SJSA1 (cell line): ENCODE measurements around the gene CLDN7. TPM values are rescaled to one million over a fixed set of nuclear protein-coding genes. Genes with fewer than 3 reads are reported as not detected.

Source experiments
- DNase-seq, 2 experiments: peaks; one replicate each; pipeline ENCODE4 v3.0.0-alpha.2; 2015 to 2020; ENCODE audit warnings: low spot score in 2 of 2, low read depth in 1 of 2
- H3K27ac ChIP-seq: fragments of 250-450 bp; sonication (Bioruptor Pico); 2 replicates; pipeline ENCODE4 v1.5.1; 2020; ENCODE audit warnings: mild to moderate bottlenecking, moderate library complexity
- H3K27me3 ChIP-seq: fragments of 250-450 bp; sonication (Bioruptor Pico); replicated peaks from 2 replicates; pipeline ENCODE4 v1.5.1; 2020; ENCODE audit warnings: mild to moderate bottlenecking, moderate library complexity
- H3K36me3 ChIP-seq: fragments of 250-450 bp; sonication (Bioruptor Pico); 2 replicates; pipeline ENCODE4 v1.5.1; 2020; ENCODE audit warnings: mild to moderate bottlenecking
- H3K4me1 ChIP-seq: fragments of 250-450 bp; sonication (Bioruptor Pico); replicated peaks from 2 replicates; pipeline ENCODE4 v1.6.1; 2021; ENCODE audit warnings: mild to moderate bottlenecking
- H3K4me3 ChIP-seq: fragments of 250-450 bp; sonication (Bioruptor Pico); 2 replicates; pipeline ENCODE4 v1.5.1; 2020; ENCODE audit warnings: mild to moderate bottlenecking
- H3K9me3 ChIP-seq: fragments of 250-450 bp; sonication (Bioruptor Pico); replicated peaks from 2 replicates; pipeline ENCODE4 v1.5.1; 2020; ENCODE audit warnings: mild to moderate bottlenecking
- total RNA-seq: library from RNA; depleted of rRNA; stranded (reverse); fragments of >200 nt; shearing (Covaris generic); gene quantifications from 2 replicates; pipeline ENCODE4 v1.2.3, GENCODE V29; 2014; rRNA removed

The CLDN7 gene, protein sequence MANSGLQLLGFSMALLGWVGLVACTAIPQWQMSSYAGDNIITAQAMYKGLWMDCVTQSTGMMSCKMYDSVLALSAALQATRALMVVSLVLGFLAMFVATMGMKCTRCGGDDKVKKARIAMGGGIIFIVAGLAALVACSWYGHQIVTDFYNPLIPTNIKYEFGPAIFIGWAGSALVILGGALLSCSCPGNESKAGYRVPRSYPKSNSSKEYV
- total RNA-seq: not detected in 2 replicates

DNA sequence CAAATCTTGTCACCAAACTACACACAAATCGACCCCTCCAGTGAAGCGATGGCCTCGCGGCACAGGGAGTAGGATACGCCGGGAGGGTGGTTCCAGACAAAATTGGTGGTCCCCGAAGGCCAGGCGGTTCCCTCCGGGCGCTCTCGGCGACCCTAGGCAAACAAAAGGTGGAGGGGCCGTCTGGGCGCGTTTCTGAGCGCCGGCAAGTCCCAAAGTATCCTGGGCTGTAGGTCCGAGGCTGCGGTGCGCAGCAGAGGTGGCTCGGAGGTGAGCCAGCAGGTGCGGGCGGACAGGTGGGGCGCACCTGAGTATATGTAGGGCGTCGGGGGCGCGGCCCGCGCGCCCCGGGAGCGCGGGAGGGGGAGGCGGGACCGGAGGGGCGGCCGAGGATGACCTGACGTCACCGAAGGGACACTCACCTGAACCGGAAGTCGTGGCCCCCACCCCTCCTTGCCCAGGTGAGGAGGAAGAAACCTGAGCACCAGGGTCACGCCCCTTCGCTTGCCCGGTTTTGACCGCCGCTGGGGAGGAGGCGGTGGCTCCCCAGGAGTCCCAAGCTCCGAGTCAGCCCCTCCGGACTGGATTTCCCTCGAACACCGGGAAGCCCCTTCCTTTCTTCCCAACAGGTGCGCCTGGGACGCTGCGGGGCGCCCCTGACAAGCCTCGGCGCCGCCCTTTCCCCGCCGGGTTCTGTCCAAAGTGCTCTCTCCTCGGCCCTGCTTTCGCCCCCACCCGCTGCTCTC lies at the start of gene CLDN7:
Gene CLDN7 (minus strand): TSS at position 287 of the 743 bp plus-strand sequence. CDS start 435 bp downstream, outside the sequence.
- Histone ChIP-seq H3K4me3 (no peak within 1 kb of the TSS), H3K9me3 (no peaks in the 10 kb centered on the region)
- no peak for DNase-seq

DNA sequence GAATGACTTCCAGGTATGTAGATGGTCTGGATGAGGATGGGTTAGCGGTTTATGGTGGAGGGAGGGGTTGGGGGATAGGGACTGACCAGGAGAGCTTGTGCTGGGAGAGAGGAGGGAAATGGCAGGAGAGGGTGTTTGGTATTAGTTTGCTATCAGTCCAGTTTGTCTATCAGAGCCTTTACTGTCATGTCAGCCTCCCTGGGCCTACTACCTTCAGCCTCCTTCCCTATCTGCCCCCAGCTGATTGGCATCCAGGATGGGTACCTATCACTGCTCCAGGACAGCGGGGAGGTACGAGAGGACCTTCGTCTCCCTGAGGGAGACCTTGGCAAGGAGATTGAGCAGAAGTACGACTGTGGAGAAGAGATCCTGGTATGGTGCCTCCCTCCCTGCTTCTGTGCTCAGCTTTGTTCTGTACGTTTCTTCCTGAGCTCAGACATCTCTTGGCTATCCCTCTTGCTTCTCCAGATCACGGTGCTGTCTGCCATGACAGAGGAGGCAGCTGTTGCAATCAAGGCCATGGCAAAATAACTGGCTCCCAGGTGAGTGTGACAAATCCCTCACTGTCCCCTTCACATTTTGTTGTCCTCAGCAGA lies 48.9 kb upstream of the CLDN7 start:
- Histone ChIP-seq H3K4me3 (no peak overlapping the region), H3K36me3 (peaks cover 78% of the 10 kb centered on the region), H3K27ac (no peak overlapping the region), H3K4me1 (peaks cover 41% of the 10 kb centered on the region), H3K9me3 (no peaks in the 10 kb centered on the region), H3K27me3 (no peaks in the 10 kb centered on the region)
- DNase-seq: no peak

More for the DNA sequence above, at the start of gene CLDN7:
- H3K27ac ChIP-seq: no peak within 1 kb of the TSS
- peaks cover 26% of the 10 kb centered on the region for H3K4me1 ChIP-seq
- H3K36me3 ChIP-seq: peaks cover 13% of the 10 kb centered on the region
- H3K27me3 ChIP-seq: peaks cover 13% of the 10 kb centered on the region; the same call in 1 of the 2 replicates

DNA sequence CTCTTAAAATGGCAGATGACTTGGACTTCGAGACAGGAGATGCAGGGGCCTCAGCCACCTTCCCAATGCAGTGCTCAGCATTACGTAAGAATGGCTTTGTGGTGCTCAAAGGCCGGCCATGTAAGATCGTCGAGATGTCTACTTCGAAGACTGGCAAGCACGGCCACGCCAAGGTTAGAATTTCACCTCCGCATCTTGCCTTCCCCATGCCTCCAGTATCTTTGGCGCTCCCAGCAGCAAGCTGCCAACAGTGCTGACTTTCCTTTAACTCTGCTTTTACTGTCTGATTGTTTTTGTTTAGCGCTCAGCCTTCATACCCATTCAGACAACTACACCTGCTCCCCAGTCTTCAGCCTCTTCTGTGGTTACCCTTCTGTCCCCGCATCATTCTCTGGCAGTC lies 47.4 kb upstream of the CLDN7 start:
- H3K27ac ChIP-seq: no peak overlapping the region

DNA sequence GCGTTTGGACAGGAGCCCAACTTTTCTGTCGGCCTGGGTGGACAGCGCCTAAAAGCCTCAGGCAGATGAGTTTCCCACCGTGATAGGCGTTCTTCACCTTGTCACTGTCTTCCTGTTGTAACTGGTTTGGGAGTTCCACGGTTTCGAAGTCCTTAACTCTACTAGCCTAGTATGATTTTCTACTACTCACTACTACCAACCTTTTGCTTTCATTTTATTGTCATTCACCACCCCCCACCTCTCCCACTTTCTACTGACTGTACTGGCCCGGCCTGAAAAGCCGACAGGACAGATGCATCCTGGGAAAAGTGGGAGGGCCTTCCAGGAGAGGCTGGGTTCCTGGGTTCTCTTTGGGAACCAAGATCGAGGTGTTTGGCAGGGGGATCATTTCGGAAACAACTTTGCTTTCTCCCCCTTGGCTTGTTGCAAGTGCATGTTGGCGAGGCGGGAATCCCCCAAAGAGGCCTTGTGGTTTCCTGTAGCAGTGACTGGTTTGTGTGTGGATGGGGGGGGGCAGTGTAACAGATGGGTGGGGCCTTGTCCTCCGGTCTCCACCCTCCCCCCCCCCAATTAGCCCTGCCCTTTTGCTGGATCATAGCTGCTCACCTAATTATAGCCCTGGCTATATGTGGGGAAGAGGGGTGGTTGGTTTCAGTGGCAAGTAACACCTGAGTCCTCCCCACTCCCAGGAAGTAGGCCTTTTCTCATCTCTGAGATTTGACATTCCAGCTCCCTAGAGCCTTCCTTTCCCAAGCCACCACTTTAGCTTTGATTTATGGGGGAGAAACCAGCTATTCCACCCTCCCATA lies 46.6 kb upstream of the CLDN7 start:
- no peaks in the 10 kb centered on the region for H3K27me3 ChIP-seq

More for the DNA sequence above, 47.4 kb upstream of the CLDN7 start:
- H3K27me3 ChIP-seq: no peaks in the 10 kb centered on the region
- H3K36me3 ChIP-seq: peaks cover 62% of the 10 kb centered on the region
- H3K9me3 ChIP-seq: no peaks in the 10 kb centered on the region
- H3K4me1 ChIP-seq: peaks cover 29% of the 10 kb centered on the region
- no peak for DNase-seq
- no peak overlapping the region for H3K4me3 ChIP-seq

DNA sequence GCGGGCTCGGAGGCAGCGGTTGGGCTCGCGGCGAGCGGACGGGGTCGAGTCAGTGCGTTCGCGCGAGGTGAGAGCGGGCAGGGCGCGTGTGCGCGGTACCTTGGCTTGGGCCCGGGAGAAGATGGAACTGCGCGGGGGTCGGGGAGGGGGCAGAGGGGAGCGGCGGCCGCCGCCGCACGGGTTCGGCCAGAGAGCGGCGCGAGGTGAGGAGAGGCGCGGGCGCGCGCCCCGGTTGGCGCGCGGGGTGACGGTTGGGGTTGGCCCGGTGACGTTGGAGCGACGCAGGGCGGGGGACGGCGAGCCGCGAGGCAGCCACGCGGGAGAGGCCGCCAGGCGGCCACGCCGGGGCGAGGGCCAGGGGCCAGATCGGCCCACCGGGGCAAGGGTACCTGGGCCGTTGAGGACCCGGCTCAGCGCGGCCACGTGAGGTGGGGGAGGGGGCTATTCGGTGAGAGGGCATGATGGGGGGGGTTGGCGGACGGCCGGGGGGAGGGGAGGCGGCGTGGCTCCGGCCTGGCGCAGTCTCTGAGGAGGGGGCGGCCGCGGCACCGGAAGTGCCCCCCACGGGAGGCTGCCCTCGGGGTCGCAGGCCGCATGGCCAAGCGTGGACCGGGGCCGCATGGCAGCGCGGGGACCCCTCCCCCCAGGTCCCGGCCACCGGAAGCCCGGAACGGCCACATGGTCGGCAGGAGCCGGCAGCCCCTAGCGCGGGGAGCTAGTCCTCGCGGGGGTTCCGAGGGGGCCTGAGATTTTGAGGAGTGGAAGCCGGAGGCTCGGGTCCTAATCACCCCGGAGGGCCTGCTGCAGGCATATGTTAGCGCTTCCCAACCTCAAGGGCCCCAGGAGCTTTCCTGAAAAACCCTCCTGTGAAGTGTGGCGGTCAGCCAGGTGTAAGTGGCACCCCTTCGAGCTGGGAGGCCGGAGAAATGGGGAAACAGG lies 45.7 kb upstream of the CLDN7 start:
- Histone ChIP-seq H3K4me3 (peak overlapping the region; percentile 74), H3K9me3 (no peaks in the 10 kb centered on the region), H3K36me3 (peaks cover 47% of the 10 kb centered on the region), H3K27ac (peak overlapping the region; percentile 85), H3K27me3 (no peaks in the 10 kb centered on the region), H3K4me1 (peaks cover 13% of the 10 kb centered on the region)
- peak in 1 of 2 experiments; percentile 17 for DNase-seq

More for the DNA sequence above, 46.6 kb upstream of the CLDN7 start:
- Histone ChIP-seq H3K4me3 (peak overlapping the region; percentile 74), H3K9me3 (no peaks in the 10 kb centered on the region), H3K36me3 (peaks cover 56% of the 10 kb centered on the region), H3K4me1 (peaks cover 21% of the 10 kb centered on the region), H3K27ac (peak overlapping the region; percentile 85)
- DNase-seq: peak; percentile 80 to 83

DNA sequence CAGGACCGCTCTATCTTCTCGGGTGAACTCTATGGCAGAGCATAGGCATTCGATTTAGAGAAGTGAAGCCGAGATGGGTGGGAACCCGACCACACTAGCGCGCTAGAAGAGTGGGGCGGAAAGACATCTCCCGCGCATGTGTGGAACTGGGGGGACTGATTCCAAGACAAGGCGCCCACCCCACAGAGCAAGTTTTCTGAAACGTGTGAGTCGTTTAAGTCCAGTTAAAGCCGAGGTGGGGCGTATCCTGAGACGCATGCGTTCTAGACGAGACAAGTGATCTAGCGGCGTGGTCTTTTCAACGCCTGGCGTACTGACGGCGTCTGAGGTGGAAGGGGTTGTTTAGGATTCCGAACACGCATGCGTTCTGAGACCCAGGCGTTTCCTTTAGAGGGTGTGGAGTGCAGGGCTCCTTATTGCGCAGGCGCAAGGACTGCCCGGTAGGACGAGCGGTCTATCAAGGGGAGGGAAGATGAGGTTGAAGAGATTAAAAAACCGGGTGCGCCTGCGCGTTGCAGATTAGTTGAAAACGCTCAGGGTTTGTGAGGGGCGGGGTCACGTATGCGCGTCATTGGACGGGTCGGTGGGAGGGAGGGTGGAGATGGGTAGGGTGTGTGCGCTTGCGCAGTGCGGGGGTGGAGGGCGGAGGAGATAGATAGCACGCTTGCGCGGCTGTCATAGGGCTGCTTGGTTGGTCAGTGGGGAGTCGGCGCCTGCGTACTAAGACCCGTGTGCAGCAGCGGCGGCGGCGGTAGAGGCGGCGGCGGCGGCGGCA lies 44.8 kb upstream of the CLDN7 start, which contains the start of gene EIF5A:
Gene EIF5A (plus strand): TSS at position 718 of the 775 bp plus-strand sequence. CDS start 2,008 bp downstream, outside the sequence.
- Histone ChIP-seq H3K4me1 (peaks cover 11% of the 10 kb centered on the region), H3K9me3 (no peaks in the 10 kb centered on the region), H3K4me3 (peak within 1 kb of the TSS; percentile 74), H3K36me3 (peaks cover 38% of the 10 kb centered on the region), H3K27me3 (no peaks in the 10 kb centered on the region), H3K27ac (peak within 1 kb of the TSS; percentile 85)
- DNase-seq: peak; percentile 98 to 100

DNA sequence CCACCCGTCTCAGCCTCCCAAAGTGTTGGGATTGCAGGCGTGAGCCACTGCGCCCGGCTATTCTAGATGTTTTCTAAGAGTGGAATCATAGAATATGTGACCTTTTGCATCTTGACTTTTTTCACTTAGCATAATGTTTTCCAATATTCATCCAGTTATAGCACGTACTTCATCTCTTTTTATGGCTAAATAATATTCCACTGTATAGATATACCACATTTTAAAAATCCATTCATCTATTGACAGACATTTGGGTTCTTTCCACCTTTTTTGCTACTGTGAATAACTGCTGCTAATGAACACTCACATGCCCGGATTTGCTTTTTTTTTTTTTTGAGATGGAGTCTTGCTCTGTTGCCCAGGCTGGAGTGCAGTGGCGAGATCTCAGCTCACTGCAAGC lies 41.9 kb upstream of the CLDN7 start:
- H3K4me1 ChIP-seq: peaks cover 8% of the 10 kb centered on the region
- no peak for DNase-seq
- H3K36me3 ChIP-seq: peaks cover 13% of the 10 kb centered on the region
- no peak overlapping the region for H3K27ac ChIP-seq
- no peaks in the 10 kb centered on the region for H3K9me3 ChIP-seq
- no peaks in the 10 kb centered on the region for H3K27me3 ChIP-seq
- H3K4me3 ChIP-seq: no peak overlapping the region

DNA sequence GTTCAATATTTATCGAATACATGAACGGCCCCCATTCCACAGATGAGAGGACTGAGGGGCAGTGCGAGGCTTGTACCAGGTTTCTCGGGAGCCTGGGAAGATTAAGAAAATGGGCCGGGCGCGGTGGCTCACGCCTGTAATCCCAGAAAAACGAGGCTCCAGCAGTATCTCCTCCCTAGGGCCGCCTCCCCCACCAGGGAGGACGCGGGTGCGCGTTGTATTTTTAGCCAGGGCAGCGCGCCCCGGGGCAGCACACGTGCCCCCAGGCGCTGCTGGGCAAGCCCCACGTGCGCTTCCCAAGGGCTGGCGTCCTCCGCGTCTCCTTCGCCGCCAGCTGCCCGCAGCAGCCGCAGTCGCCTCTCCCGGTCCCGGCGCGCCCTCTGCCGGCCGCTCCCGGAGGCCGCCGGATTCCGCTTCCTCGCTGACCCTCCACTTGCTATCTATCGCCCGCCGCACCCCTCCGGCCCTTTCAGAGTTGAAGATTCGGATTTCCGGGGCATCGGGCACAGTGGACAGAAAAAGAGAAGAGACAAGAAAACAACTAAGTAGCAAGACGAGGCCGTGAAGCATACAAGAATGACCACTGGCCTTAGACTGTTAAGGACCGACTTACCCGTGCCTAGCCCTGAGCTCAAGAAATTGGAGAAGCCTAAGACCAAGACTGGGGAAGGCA lies 34.0 kb upstream of the CLDN7 start:
- Histone ChIP-seq H3K27me3 (peaks cover 42% of the 10 kb centered on the region), H3K36me3 (no peaks in the 10 kb centered on the region), H3K27ac (no peak overlapping the region), H3K4me3 (no peak overlapping the region), H3K4me1 (peaks cover 19% of the 10 kb centered on the region), H3K9me3 (no peaks in the 10 kb centered on the region)
- peak; percentile 70 to 80 for DNase-seq

DNA sequence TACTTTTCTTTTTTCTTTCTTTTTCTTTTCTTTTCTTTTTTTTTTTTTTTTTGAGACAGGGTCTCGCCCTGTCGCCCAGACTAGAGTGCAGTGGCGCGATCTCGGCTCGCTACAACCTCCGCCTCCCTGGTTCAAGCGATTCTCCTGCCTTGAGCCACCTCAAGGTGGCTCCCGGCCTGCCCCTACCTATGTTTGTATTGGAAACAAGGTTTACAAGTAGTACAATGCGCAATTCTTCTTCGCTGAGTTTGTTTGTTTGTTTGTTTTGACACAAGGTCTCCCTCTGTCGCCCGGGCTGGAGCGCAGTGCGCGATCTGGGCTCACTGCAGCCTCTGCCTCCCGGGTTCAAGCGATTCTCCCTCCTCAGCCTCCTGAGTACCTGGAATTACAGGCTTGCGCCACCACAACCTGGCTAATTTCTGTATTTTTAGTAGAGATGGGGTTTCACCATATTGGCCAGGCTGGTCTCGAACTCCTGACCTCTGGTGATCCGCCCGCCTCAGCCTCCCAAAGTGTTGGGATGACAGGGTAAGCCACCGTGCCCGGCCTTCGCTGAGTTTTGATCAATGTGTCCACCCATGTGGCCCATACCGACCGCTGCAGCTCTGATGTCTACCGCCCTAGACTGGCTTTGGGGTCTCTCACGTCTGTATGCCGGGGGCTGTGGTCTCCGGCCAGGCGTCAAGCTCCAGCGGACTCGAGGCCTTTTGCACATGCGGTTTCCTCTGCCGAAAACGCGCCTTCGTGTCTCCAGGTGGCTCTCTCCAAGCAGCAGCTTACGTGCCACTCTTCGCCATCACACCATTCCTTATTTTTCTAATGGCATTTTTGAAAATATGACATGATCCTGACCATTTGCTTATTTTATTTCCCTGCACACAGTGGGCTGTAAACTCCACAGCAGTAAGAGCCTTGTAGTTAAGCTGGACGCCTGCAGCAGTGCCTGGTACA lies 33.2 kb upstream of the CLDN7 start:
- Histone ChIP-seq H3K4me3 (no peak overlapping the region), H3K9me3 (no peaks in the 10 kb centered on the region), H3K27me3 (peaks cover 48% of the 10 kb centered on the region), H3K36me3 (no peaks in the 10 kb centered on the region), H3K27ac (no peak overlapping the region), H3K4me1 (peaks cover 19% of the 10 kb centered on the region)
- no peak for DNase-seq

DNA sequence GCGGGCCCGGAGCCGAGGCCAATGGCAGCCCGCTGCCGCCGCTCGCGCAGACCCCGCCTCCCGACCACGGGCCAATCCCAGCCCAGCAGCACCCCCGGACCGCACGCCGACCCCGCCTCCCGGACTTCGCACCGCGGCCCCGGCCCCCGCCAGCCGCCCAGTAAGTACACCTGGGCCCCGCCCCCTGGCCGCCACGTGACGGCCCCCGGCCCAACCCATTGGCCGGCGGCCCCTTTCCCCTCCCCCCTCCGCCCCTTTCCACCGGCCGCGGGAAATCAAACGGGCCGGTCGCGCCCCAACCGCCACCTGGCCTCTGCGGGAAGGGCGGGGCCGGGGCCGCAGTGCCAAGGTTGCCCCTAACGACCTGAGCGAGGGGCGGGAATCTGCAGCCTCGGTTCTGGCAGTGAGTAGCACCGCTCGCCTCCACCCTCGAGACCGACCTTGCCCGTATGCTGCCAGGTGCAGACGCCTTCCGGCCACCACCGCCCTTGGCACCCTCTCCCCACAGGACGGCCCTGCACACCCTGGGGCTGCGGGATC lies 32.4 kb upstream of the CLDN7 start, which contains the start of gene YBX2:
Gene YBX2 (minus strand): TSS at position 26 of the 540 bp plus-strand sequence. CDS start 139 bp downstream, outside the sequence.
- no peak for DNase-seq
- H3K36me3 ChIP-seq: no peaks in the 10 kb centered on the region
- H3K27ac ChIP-seq: no peak within 1 kb of the TSS
- H3K9me3 ChIP-seq: no peaks in the 10 kb centered on the region
- peaks cover 19% of the 10 kb centered on the region for H3K4me1 ChIP-seq
- H3K4me3 ChIP-seq: peak within 1 kb of the TSS; percentile 5; the same call in 1 of the 2 replicates
- peaks cover 54% of the 10 kb centered on the region for H3K27me3 ChIP-seq
